SK-N-SH (cell line): ENCODE results near the gene LAMA4. TPM values are rescaled to one million over a fixed set of nuclear protein-coding genes. Genes with fewer than 3 reads are reported as not detected.

Source experiments
- CTCF ChIA-PET: fragments of 300-600, 350-600 bp; formaldehyde crosslinking; extraction: SDS; loops from one replicate; lab custom pipeline; 2021; lab: Yijun Ruan, JAX
- POLR2A ChIA-PET: fragments of 350-600 bp; sonication (Branson Sonifier 250); formaldehyde crosslinking; extraction: SDS; loops from one replicate; lab custom pipeline; 2020; ENCODE audit warnings: antibody characterized with exemption, inconsistent platforms; lab: Yijun Ruan, JAX
- DNase-seq: peaks from one replicate; pipeline ENCODE4 v3.0.0; 2012
- H2AFZ ChIP-seq: fragments of 200-600 bp; sonication (generic); 2 replicates; pipeline ENCODE4 v1.8.1; 2016; ENCODE audit warnings: antibody characterized with exemption, mild to moderate bottlenecking, low read depth
- H3F3A ChIP-seq: fragments of 200-600 bp; sonication (generic); replicated peaks from 2 replicates; pipeline ENCODE3; 2016; ENCODE audit warnings: antibody characterized with exemption, mild to moderate bottlenecking; ENCODE audit not compliant: insufficient read depth
- H3K27ac ChIP-seq, 2 experiments: fragments of 200-500 bp in 1 of 2; fragments of 200-600 bp in 1 of 2; sonication (Bioruptor generic) in 1 of 2; sonication (generic), shearing (Covaris generic) in 1 of 2; 2 replicates each; pipeline versions ENCODE4 v1.5.1 to v1.6.1; 2014 to 2016; ENCODE audit warnings: low read depth in 2 of 2, inconsistent platforms in 1 of 2, low read length in 1 of 2, mild to moderate bottlenecking in 1 of 2, mixed read lengths in 1 of 2
- H3K27me3 ChIP-seq: fragments of 200-600 bp; sonication (generic), shearing (Covaris generic); 2 replicates; pipeline ENCODE4 v1.6.1; 2016; ENCODE audit warnings: mixed run types; ENCODE audit not compliant: insufficient read depth
- H3K36me3 ChIP-seq, 2 experiments: fragments of 200-500 bp in 1 of 2; fragments of 200-600 bp in 1 of 2; sonication (Bioruptor generic) in 1 of 2; sonication (generic) in 1 of 2; replicated peaks in 1 of 2; 2 replicates each; pipeline versions ENCODE3 to v1.5.1; 2014 to 2016; ENCODE audit warnings: low read length in 1 of 2, mild to moderate bottlenecking in 1 of 2; ENCODE audit not compliant: insufficient read depth in 2 of 2, control insufficient read depth in 1 of 2
- H3K4me1 ChIP-seq, 2 experiments: fragments of 200-500 bp in 1 of 2; fragments of 200-600 bp in 1 of 2; sonication (Bioruptor generic) in 1 of 2; sonication (generic), shearing (Covaris generic) in 1 of 2; 2 replicates each; pipeline versions ENCODE4 v1.5.1 to v1.6.1; 2014 to 2016; ENCODE audit warnings: low read depth in 1 of 2, low read length in 1 of 2, mixed run types in 1 of 2; ENCODE audit not compliant: insufficient read depth in 2 of 2, control insufficient read depth in 1 of 2
- H3K4me2 ChIP-seq: fragments of 200-600 bp; sonication (generic), shearing (Covaris generic); 2 replicates; pipeline ENCODE4 v1.6.1; 2017; ENCODE audit warnings: mixed run types
- H3K4me3 ChIP-seq, 2 experiments: fragments of 200-500 bp in 1 of 2; fragments of 200-600 bp in 1 of 2; sonication (Bioruptor generic) in 1 of 2; sonication (generic), shearing (Covaris generic) in 1 of 2; 2 replicates each; pipeline versions ENCODE4 v1.5.1 to v1.8.1; 2014 to 2016; ENCODE audit warnings: low read depth in 2 of 2, inconsistent platforms in 1 of 2, low read length in 1 of 2, mild to moderate bottlenecking in 1 of 2, mixed read lengths in 1 of 2, moderate library complexity in 1 of 2
- H3K79me2 ChIP-seq: fragments of 200-600 bp; sonication (generic); 2 replicates; pipeline ENCODE4 v1.8.1; 2017; ENCODE audit warnings: mild to moderate bottlenecking; ENCODE audit not compliant: insufficient read depth
- H3K9ac ChIP-seq: fragments of 200-600 bp; sonication (generic); 2 replicates; pipeline ENCODE4 v1.6.1; 2017; ENCODE audit warnings: mixed run types
- H3K9me2 ChIP-seq: fragments of 200-600 bp; sonication (generic); 2 replicates; pipeline ENCODE4 v1.6.1; 2017; ENCODE audit warnings: mixed run types
- H3K9me3 ChIP-seq: fragments of 200-600 bp; sonication (generic); 2 replicates; pipeline ENCODE4 v1.6.1; 2017; ENCODE audit warnings: mixed run types, mild to moderate bottlenecking, moderate library complexity
- H4K20me1 ChIP-seq: fragments of 200-600 bp; sonication (generic); 2 replicates; pipeline ENCODE4 v1.6.1; 2017; ENCODE audit warnings: mild to moderate bottlenecking, mixed run types; ENCODE audit not compliant: insufficient read depth
- CHD2 ChIP-seq: fragments of 150-350 bp; IDR thresholded peaks from 2 replicates; pipeline ENCODE4 v1.6.1; 2018; ENCODE audit warnings: low read length; ENCODE audit not compliant: partially characterized antibody
- EP300 ChIP-seq, 2 experiments: IDR thresholded peaks; 2 replicates each; pipeline versions ENCODE4 v1.4.0 to v1.6.1; 2012; ENCODE audit warnings: borderline replicate concordance in 1 of 2, low read depth in 1 of 2, low read length in 1 of 2
- FOXJ3 ChIP-seq: sonication (generic); formaldehyde crosslinking; IDR thresholded peaks from 2 replicates; pipeline ENCODE4 v1.5.1; 2020; ENCODE audit warnings: mild to moderate bottlenecking, missing genetic modification reagents
- FOXM1 ChIP-seq: IDR thresholded peaks from 2 replicates; pipeline ENCODE4 v1.4.0; 2012; ENCODE audit warnings: low read depth, mild to moderate bottlenecking
- GABPA ChIP-seq: IDR thresholded peaks from 2 replicates; pipeline ENCODE4 v1.4.0; 2012; ENCODE audit warnings: low read depth, mild to moderate bottlenecking
- GATA2 ChIP-seq: sonication (generic); formaldehyde crosslinking; IDR thresholded peaks from 2 replicates; pipeline ENCODE4 v1.5.0; 2020; ENCODE audit warnings: mild to moderate bottlenecking, missing genetic modification reagents
- IRF3 ChIP-seq: fragments of 150-350 bp; IDR thresholded peaks from 2 replicates; pipeline ENCODE4 v1.6.1; 2016; ENCODE audit warnings: mild to moderate bottlenecking, low read depth, low read length
- JUND ChIP-seq: IDR thresholded peaks from 2 replicates; pipeline ENCODE4 v1.4.0; 2012
- MEF2A ChIP-seq: IDR thresholded peaks from 2 replicates; pipeline ENCODE4 v1.4.0; 2012; ENCODE audit warnings: low read depth, borderline replicate concordance
- NRF1 ChIP-seq: IDR thresholded peaks from 2 replicates; pipeline ENCODE4 v1.6.1; 2012; ENCODE audit warnings: low read depth, mild to moderate bottlenecking, low read length
- POLR2AphosphoS5 ChIP-seq: IDR thresholded peaks from 2 replicates; pipeline ENCODE4 v1.6.1; 2012; ENCODE audit warnings: low read depth, low read length
- RAD21 ChIP-seq: IDR thresholded peaks from 2 replicates; pipeline ENCODE4 v1.6.1; 2012; ENCODE audit warnings: mild to moderate bottlenecking, low read length
- SMC3 ChIP-seq: IDR thresholded peaks from 2 replicates; pipeline ENCODE4 v1.6.1; 2012; ENCODE audit warnings: low read depth, low read length, improper control_type of control experiment
- TAF1 ChIP-seq: IDR thresholded peaks from 2 replicates; pipeline ENCODE4 v1.6.1; 2012; ENCODE audit warnings: low read depth, mild to moderate bottlenecking, low read length, moderate library complexity, borderline replicate concordance
- TCF12 ChIP-seq: IDR thresholded peaks from 2 replicates; pipeline ENCODE4 v1.4.0; 2012
- USF2 ChIP-seq: fragments of 150-350 bp; IDR thresholded peaks from 2 replicates; pipeline ENCODE4 v1.6.1; 2017; ENCODE audit warnings: antibody characterized with exemption, low read length, low read depth, borderline replicate concordance
- YY1 ChIP-seq: IDR thresholded peaks from 2 replicates; pipeline ENCODE4 v1.4.0; 2012; ENCODE audit warnings: low read depth, mild to moderate bottlenecking
- WGBS: methylation state at CpG from one replicate; pipeline ENCODE4 v1.1.6; 2017; ENCODE audit warnings: low lambda C conversion rate; 5-methylcytosine and 5-hydroxymethylcytosine counted together
- polyA plus RNA-seq, 3 experiments: library from polyadenylated mRNA; depleted of rRNA; stranded (reverse); fragments of >200 nt; gene quantifications; 2 replicates each; pipeline ENCODE4 v1.2.3, GENCODE V29; 2012
- TF ChIP-seq, protein P1 (sequence below): fragments of 200-600 bp; sonication (generic); IDR thresholded peaks from 2 replicates; pipeline ENCODE4 v1.6.1; 2017; ENCODE audit warnings: antibody characterized with exemption, mild to moderate bottlenecking, moderate library complexity
- TF ChIP-seq, protein P2 (sequence below): IDR thresholded peaks from 2 replicates; pipeline ENCODE4 v1.4.0; 2012; ENCODE audit warnings: low read depth, borderline replicate concordance
- TF ChIP-seq, protein P3 (sequence below): IDR thresholded peaks from 2 replicates; pipeline ENCODE4 v1.4.0; 2012; ENCODE audit warnings: low read depth
- TF ChIP-seq, protein P4 (sequence below): IDR thresholded peaks from 2 replicates; pipeline ENCODE4; 2012

Gene LAMA4
- polyA plus RNA-seq, 1 of the 3 experiments (the other 2 are of a cell fraction) = 9.4 TPM

GRCh38 chr6:112296122-112296521 lies 41.8 kb upstream of the LAMA4 start:
- peak overlapping the region in 1 of 2 experiments; percentile 99; a peak in 1 of 4 replicates for H3K27ac ChIP-seq
- ChIA-PET CTCF (interaction anchor here (0.7 to 6.4 kb wide), 5 partner anchors 9 to 116 kb away, joined by 3 to 28 read pairs (median 4); no protein-coding TSS in a partner anchor), POLR2A (no interaction called here)
- TF ChIP-seq GATA2 = no peak
- TF ChIP-seq TAF1 = no peak
- TF ChIP-seq TCF12 = no peak
- TF ChIP-seq SMC3 = peak; percentile 28; the same call in 1 of the 2 replicates
- peak; percentile 38; the same call in 1 of the 2 replicates for TF ChIP-seq RAD21
- TF ChIP-seq NRF1 = no peak
- TF ChIP-seq MEF2A = no peak
- TF ChIP-seq EP300 (IDR thresholded peaks at IDR 0.05; ENCODE audit: borderline replicate concordance in 1 of 2, low read depth in 1 of 2, low read length in 1 of 2) = no peak
- TF ChIP-seq, protein P1, sequence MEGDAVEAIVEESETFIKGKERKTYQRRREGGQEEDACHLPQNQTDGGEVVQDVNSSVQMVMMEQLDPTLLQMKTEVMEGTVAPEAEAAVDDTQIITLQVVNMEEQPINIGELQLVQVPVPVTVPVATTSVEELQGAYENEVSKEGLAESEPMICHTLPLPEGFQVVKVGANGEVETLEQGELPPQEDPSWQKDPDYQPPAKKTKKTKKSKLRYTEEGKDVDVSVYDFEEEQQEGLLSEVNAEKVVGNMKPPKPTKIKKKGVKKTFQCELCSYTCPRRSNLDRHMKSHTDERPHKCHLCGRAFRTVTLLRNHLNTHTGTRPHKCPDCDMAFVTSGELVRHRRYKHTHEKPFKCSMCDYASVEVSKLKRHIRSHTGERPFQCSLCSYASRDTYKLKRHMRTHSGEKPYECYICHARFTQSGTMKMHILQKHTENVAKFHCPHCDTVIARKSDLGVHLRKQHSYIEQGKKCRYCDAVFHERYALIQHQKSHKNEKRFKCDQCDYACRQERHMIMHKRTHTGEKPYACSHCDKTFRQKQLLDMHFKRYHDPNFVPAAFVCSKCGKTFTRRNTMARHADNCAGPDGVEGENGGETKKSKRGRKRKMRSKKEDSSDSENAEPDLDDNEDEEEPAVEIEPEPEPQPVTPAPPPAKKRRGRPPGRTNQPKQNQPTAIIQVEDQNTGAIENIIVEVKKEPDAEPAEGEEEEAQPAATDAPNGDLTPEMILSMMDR = peak; percentile 67
- TF ChIP-seq CHD2 = no peak
- TF ChIP-seq IRF3 = no peak
- TF ChIP-seq USF2 = no peak
- no peaks in the 10 kb centered on the region for H3K79me2 ChIP-seq
- no peak overlapping the region for H3K9ac ChIP-seq
- H3K27me3 ChIP-seq = no peaks in the 10 kb centered on the region
- DNase-seq = no peak
- no peaks in the 10 kb centered on the region for H3K36me3 ChIP-seq
- H3K9me2 ChIP-seq = no peaks in the 10 kb centered on the region
- peaks cover 0 to 36% of the 10 kb centered on the region in 2 experiments; a peak in 3 of 4 replicates for H3K4me1 ChIP-seq
- 69% methylated on average over 2 of the region's 2 CpGs for WGBS
- peaks cover 31% of the 10 kb centered on the region for H3F3A ChIP-seq
- H2AFZ ChIP-seq = no peak overlapping the region
- no peak overlapping the region for H3K4me2 ChIP-seq
- H3K4me3 ChIP-seq = no peak overlapping the region
- no peaks in the 10 kb centered on the region for H3K9me3 ChIP-seq
- no peaks in the 10 kb centered on the region for H4K20me1 ChIP-seq

DNA sequence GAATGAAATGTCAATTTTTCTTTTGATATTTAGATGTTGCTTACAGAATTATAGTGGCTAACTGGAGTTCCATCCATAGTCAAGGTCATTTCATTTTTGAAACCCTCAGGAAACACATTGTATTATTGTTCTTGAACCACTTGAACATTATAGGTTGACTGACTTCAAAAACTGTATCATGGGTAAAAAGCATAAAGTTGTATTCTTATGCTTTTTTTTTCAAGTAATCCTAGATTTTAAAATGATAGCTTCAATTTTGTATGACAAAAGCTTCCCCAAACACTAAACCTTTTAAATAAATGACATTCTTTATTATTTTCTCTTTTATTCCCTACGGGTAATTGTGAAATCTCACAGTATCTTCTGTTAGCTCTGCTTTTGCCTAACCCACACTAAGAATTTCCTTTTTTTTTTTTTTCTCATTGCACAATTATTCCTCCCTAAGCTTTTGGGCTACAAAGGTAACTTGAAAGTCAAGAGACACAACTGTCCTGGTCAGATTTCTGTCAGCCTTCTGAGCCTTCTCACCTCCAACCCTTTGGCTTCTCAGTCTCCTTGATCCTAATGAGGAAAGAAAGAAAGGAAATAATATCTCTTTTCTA lies 36.9 kb upstream of the LAMA4 start:
- WGBS = 93% methylated on average over 1 of the region's 1 CpG
- Histone ChIP-seq H3K4me2 (no peak overlapping the region), H3K27ac (no peak overlapping the region), H3K4me1 (peaks cover 0 to 18% of the 10 kb centered on the region in 2 experiments; a peak in 2 of 4 replicates), H3K9me2 (no peaks in the 10 kb centered on the region), H3K4me3 (no peak overlapping the region), H3K79me2 (no peaks in the 10 kb centered on the region), H3F3A (peaks cover 4% of the 10 kb centered on the region), H4K20me1 (no peaks in the 10 kb centered on the region), H3K9ac (no peak overlapping the region), H2AFZ (no peak overlapping the region), H3K27me3 (no peaks in the 10 kb centered on the region), H3K36me3 (no peaks in the 10 kb centered on the region), H3K9me3 (no peaks in the 10 kb centered on the region)
- no peak for DNase-seq
- ChIA-PET POLR2A (no interaction called here), CTCF (interaction anchor here (0.8 to 2.1 kb wide), 4 partner anchors 10 to 1614 kb away, joined by 3 to 6 read pairs (median 4); no protein-coding TSS in a partner anchor)
- TF ChIP-seq FOXM1 (no peak), TCF12 (no peak), EP300 (IDR thresholded peaks at IDR 0.05; ENCODE audit: borderline replicate concordance in 1 of 2, low read depth in 1 of 2, low read length in 1 of 2) (no peak), POLR2AphosphoS5 (no peak), FOXJ3 (no peak), JUND (no peak), GABPA (no peak), YY1 (no peak)
- TF ChIP-seq, protein P2, sequence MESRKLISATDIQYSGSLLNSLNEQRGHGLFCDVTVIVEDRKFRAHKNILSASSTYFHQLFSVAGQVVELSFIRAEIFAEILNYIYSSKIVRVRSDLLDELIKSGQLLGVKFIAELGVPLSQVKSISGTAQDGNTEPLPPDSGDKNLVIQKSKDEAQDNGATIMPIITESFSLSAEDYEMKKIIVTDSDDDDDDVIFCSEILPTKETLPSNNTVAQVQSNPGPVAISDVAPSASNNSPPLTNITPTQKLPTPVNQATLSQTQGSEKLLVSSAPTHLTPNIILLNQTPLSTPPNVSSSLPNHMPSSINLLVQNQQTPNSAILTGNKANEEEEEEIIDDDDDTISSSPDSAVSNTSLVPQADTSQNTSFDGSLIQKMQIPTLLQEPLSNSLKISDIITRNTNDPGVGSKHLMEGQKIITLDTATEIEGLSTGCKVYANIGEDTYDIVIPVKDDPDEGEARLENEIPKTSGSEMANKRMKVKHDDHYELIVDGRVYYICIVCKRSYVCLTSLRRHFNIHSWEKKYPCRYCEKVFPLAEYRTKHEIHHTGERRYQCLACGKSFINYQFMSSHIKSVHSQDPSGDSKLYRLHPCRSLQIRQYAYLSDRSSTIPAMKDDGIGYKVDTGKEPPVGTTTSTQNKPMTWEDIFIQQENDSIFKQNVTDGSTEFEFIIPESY = no peak
- TF ChIP-seq, protein P3, sequence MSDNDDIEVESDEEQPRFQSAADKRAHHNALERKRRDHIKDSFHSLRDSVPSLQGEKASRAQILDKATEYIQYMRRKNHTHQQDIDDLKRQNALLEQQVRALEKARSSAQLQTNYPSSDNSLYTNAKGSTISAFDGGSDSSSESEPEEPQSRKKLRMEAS = no peak
- TF ChIP-seq, protein P4, sequence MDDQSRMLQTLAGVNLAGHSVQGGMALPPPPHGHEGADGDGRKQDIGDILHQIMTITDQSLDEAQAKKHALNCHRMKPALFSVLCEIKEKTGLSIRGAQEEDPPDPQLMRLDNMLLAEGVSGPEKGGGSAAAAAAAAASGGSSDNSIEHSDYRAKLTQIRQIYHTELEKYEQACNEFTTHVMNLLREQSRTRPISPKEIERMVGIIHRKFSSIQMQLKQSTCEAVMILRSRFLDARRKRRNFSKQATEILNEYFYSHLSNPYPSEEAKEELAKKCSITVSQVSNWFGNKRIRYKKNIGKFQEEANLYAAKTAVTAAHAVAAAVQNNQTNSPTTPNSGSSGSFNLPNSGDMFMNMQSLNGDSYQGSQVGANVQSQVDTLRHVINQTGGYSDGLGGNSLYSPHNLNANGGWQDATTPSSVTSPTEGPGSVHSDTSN = no peak
